NCI-H1417 (cell line): ENCODE measurements around the gene CLEC7A.

Experiments
- DNase-seq, 3 experiments: peaks; one replicate each; lab custom pipeline; 2025; lab: John Stamatoyannopoulos, UW

Gene CLEC7A

DNA sequence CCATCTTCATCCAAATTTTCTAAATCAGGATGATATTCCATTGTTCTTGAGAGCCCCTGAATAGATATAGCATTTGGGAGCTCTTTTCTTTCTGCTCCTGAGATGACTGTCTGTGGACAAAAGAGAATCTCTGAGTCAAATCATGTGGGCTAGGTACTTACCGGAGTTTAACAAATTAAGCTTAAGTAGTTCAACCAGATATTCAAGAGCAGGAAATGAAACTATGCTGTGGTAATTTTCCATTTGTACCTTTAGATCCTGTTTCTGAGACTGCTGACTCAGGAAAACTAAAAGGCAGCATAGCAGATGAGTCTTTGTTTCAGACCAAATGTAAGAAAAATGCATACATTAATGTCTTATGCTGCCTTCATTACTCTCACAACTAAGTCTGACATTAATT lies at the start of gene CLEC7A:
CLEC7A (minus strand) TSS at position 158 of the 400 bp plus-strand sequence; CDS start at position 41, 117 bp downstream.
- DNase-seq = peak in 1 of 3 experiments; percentile 8

DNA sequence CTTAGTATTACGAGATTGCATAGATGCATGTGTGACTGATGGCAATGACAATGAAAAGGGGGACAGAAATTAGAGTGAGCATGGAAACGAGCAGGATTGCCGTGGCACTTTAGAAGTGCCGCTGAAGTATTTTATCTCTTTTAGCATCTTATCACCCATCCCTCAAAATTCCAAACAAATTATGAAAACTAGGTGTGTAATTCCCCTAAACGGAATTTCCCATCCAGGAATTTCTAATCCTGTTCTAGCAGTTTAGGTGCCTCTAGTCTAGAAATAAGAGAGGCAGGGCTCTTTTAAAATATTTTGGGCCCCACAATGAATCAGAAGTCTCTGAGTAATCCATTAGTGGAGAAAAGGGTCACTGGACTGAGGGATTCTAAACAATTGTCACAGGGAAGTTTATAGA lies 49.8 kb upstream of the CLEC7A start:
- no peak for DNase-seq

DNA sequence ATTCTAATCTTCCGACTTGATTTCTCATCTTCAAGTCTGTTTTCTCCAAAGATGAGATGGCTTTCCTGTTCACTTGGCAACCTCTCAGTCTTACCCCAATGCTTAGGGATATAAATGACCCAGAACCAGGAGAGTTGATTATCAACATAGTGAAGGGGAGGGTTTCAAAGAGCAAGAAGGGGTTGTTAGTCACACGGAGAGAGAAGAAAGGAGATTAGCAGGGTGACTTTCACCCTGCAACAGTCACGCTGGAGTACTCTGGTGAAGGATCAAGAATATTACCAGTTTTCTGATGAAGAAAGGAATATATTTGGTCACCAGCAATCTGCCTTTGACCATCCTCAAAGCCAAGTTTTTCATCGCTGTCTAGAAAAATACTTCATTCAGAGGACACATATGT lies 48.8 kb upstream of the CLEC7A start, which contains the start of gene TMEM52B:
TMEM52B (plus strand) TSS at position 212 of the 400 bp plus-strand sequence. CDS start 543 bp downstream, outside the sequence.
- DNase-seq = no peak

DNA sequence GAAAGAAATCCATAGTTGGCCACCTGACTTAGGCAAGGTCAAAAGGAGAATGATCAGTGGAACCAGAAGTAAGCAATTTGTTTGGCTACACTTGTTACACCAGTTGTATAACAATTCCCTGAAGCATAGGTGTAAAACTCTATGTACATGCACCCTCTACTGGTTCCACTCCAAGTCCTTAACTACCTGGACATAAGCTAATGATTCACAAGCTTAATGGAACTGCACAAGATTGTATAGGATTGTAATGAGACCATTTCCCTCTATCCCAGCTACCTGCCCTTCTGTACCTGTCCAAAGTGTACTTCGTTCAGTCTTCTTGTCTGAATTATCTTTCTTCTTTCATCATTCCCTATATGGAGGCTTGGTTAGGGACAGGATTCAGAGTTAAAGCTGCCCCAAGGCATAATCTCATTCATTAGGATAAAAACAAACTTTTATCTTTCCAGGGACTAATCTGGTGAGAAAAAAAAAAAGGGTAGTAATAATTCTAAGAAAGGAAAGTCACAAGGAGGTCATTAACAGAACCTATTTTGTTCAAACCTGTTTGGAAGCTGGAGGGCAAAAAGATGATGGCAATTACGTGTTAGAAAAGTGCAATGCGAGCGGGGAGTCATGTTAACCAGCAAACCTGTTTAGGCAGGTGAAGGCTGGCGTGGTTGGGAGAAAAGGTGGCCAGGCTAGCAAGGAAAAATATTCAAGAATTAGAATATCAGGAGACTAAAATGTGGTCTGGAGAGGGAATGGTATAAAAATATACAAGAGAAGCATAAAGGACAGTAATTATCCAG lies 46.0 kb upstream of the CLEC7A start:
- peak in 1 of 3 experiments; percentile 49 for DNase-seq

DNA sequence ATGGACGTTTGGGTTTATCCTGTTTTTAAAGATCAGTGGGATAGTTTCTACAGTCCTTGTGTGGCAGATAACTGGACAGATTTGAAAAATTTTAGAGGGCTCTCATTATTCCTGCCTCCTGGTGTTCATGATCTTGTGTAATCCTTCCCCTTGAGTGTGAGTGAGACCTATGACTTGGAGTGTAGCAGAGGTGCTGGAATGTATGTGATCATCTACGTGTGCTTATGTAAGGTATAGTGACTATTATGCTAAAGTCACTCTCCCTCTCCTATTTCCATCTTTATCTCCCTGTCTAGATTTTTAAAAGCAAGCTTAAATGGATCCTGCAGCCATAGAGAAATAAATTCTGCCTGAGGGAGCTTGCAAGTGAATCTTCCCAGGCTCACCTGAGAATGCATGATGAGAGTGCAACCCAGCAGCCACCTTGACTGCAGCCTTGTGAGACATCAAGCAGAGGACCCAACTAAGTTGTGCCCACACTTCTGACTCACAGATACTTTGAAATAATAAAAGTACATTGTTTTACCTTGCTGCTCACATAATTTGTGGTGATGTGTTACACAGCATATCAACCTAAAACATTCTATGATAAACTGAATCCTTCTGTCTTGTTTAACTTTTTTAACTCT lies 45.1 kb upstream of the CLEC7A start:
- DNase-seq = no peak

DNA sequence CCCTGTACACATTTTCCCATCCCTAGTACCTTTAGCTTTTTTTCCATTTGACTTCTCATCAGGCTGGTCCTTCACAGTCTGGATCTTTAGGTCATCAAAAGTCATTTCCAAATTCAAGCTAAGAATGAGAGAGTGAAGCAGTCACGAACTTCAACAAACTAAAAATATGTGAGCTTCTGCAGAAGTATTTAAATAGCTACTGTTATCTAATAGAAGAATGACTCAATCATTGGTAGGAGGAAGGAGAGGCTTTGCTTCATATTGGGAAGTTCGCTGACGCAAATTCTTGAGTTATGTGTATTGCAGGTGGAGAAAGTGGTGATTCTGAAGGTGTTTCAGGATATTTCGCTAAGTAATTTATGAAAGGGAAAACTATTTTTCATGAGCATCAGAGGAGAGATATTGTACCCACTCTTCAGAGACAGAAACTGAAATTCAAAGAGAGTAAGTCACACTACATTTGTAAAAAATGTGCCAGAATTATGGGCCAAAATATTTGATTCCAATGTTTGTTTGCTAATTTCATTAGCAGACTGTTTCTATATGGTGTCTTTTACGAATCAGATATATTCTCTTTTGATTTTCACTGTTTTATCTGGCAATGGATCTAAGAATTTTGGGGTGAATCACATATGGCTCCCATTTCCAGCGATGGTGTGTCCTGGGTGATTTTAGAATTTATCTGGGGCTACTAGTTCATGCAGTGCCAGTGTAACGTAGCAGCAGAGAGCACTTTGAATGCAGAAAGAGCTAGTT lies 42.2 kb upstream of the CLEC7A start, which contains the start of gene OLR1:
OLR1 (minus strand) TSS at position 160 of the 756 bp plus-strand sequence; CDS start at position 105, 55 bp downstream.
- DNase-seq = no peak

DNA sequence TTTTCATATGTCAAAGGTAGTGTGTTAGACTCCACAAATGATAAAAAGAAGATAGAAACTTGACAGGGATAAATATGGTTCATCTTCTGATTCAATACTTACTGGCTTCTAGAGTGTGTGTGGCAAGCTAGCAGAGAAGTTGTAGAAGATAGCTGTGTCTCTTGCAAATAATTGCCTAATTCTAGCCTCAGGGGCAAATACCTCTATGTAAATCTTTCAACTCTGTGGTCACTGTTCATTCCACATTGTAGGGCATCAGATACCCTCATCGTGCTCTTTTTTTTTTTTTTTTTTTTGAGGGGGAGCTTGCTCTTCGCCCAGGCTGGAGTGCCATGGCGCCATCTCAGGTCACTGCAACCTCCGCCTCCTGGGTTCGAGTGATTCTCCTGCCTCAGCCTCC lies 40.2 kb upstream of the CLEC7A start:
- DNase-seq = no peak

DNA sequence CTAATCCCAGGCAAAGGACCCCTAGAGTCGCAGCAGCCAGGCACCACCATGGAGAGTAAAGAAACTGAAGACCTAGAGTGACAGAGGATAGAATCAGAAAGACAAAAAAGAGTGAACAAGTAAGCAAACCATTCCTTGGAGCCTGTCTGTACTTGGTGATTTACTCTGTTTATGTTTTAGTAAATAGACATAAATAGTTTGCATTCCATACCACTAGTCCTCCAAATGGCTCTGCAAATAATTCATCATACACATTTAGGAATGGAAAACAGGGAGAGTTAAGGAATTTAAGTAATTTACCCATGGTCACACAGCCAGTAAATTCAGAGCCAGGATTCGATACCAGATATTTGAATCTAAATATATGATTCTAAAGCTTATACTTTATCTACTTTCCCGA lies 39.1 kb upstream of the CLEC7A start:
- DNase-seq = no peak

DNA sequence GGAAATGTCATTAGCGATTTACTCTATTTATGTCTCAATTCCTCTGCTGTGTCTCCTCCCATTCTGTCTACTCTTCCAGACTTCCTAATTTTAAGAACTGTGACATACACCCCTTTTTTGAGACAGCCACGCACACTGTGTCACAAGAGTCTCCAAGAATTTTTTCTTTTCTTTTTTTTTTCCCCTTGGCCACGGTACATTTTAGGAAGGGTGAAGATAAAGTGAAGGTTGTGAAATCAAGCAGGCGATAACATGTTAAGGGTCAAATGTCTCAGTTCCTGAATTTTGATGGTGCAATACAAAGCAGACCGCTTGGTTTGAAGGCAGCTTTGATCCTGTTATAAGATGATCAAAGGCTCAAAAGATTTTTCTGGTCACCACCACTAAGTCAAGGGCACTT lies 37.6 kb upstream of the CLEC7A start:
- no peak for DNase-seq

DNA sequence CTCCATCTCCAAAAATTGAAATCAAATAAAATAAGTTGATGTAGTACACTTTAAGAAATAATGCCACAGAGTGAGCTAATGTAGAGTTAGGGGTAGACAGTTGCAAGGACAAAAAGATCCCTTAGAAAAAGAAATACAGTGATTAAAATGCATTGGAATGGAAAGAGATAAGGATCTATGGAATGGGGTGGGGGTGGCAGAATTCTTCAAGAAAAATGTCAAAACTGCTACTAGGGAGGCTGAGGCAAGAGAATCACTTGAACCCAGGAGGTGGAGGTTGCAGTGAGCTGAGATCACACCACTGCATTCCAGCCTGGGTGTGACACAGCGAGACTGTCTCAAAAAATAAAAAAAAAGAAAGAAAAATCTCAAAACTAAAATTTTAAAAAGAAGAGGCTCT lies 35.4 kb upstream of the CLEC7A start:
- DNase-seq = no peak

DNA sequence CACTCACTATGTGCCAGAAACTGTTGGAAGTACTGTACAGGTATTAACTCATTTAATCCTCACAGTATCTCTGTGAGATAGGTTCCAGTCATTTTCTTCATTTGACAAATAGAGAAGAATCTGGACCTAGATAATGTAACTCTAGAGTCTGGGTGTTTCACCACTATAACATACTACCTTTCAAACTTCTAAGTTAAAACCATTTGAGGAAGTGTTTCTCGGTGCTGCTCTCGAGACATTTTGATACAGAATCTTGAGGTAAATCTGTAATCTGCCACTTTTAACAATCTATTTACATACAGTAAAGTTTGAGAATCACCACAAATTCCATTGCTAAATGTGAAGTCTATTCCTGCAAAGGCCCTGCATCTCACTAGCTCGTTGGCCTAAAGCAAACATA lies 33.1 kb upstream of the CLEC7A start:
- no peak for DNase-seq

DNA sequence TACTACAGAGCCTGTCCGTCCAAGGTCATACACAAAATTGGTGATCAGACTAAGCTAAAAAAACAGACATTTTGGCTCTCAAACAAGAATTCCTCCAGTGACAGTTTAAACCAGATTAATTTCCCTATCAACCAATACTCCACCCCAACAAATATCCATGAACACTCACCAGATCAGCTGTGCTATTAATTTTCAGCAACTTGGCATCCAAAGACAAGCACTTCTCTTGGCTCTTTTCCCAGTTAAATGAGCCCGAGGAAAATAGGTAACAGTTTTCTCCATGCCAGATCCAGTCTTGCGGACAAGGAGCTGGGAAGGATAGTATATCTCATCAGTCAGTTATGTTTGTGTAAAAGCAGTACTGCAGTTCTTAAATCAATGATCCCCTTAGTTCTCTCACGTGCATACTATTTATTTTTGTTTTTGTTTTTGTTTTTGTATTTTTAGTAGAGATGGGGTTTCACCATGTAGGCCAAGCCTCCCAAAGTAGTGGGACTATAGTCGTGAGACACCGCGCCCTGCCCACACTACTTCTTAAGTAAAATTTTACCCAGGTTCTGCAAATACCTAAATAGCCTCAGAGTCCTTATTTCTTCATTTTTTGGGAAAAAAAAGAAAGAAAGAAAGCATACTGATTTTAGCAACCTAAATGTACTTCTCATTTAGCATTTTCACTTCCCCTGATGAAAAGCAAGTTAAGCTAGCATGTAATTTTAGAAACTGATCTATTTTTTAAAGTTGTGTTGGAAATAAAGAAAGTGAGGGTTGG lies 30.8 kb upstream of the CLEC7A start:
- DNase-seq = no peak

DNA sequence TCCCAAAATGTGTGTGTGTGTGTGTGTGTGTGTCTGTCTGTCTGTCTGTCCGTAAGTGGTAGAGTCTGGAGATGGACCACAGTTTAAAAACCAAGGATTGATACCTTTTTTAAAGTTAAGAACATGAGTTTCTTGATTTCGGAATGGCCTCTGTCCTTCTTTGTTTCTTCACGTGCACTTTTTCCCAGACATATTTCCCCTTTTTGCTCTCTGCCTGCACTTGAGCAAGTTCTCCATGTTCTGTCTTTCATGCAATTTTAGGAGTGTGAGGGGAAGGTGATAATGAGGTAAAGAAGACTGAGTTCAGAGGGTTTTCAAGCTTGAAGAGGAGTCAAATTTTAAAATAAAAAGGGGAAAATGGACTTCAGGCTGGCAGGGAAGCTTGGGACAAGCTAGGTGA lies 29.3 kb upstream of the CLEC7A start:
- DNase-seq = no peak

DNA sequence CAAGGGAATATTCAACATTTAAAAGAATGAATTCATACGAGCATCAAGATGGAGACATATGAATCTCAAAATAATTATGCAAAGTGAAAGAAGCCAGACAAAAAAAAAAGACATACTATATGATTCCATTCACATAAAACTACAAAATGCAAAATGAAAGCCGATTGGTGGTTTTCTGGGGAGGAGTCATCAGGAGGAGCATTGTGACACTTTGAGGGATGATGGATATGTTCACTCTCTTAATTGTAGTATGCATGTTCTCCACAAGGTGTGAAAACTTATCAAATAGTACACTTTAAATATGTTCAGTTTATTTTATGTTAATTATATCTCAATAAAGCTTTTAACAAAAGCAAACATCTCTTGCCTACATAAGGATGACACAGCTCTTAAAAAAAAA lies 28.4 kb upstream of the CLEC7A start:
- no peak for DNase-seq

DNA sequence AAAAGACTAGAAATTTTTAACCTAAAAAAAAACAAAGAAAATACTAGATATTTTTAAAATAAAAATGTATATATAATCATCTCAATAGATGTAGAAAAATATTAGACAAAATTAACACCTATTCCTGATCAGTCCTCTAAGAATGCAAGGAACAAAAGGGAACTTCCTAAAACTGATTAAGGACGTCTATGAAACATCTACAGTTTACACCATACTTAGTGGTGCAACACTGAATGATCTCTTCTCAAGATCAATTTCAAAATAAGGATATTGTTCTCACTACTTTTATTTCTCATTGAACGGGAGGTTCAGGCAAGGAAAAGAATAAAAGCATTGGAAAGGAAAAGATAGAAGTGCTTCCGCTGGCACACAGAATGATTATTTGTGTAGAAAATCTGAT lies 26.0 kb upstream of the CLEC7A start:
- no peak for DNase-seq

DNA sequence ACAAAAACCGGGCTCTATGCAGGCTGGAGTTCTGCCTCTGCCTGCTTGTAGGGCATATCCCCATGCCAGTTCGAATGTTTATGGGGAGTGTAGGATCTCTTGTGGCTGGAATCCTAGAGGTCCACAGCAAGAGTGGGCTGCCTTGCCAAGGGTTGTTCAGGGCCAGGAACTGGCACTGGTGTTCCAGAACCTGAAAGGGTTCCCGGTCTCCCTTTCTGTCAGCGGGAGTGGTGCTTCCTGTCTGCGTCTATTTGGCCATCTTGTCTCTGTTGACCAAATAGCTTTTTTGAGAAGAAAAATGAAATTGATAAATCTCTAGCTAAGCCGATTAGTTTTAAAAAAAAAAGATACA lies 24.1 kb upstream of the CLEC7A start:
- no peak for DNase-seq

DNA sequence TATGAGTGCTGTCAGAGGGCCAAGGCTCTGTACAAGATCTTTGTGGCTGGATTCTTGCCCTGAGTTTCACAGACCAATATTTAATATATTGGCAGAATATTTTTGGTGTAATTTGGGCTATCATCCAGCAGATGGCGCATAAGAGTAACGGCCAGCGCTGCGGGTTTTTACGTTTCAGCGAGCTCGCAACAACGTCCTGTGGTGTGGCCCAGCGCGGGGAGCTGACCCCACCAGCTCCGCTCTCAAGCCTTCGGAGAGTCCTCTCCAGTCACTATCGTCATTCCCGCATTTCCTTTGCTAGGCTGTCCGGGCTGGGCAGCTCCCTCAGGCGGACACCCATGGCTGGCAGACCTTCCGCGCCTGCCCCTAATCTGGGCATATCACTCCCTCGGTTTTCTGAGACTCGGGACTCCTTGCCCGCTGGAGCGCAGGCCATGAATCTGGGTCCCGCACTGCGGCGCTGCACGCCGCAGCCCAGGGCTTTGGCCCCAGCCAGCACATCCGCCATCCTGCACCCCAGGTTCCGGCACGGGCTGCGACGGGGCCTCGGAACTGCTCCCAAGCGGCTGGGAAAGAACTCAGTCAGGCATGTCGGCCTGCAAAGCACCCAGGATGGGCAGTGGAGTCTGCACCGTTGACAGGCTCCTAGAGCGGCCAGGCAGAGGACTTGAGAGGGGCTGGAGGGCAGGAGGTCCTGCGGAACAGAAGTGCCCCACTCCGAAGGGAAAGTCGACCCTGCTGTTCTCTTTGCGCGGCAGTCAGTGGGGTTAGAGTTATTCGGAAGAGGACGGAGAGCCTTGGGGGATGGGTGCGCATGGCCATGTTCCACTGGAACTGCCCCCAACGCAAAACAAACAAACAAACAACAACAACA lies 23.5 kb upstream of the CLEC7A start:
- peak; percentile 56 to 86 (median 85) for DNase-seq

DNA sequence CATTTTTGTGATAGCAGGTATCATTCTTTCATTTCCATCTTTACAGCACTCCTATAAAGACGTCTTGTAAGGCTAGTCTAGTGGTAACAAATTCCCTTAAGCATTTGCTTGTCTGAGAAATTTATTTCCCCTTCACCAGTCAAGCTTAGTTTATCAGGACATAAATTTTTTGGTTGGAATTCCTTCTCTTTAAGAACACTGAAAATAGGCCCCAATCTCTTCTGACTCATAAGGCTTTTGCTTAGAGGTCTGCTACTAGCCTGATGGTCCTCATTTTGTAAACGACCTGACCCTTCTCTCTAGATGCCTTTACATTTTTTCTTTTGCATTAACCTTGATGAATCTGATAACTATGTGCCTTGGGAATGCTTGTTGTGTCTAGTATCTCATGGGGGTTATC lies 21.6 kb upstream of the CLEC7A start:
- no peak for DNase-seq

DNA sequence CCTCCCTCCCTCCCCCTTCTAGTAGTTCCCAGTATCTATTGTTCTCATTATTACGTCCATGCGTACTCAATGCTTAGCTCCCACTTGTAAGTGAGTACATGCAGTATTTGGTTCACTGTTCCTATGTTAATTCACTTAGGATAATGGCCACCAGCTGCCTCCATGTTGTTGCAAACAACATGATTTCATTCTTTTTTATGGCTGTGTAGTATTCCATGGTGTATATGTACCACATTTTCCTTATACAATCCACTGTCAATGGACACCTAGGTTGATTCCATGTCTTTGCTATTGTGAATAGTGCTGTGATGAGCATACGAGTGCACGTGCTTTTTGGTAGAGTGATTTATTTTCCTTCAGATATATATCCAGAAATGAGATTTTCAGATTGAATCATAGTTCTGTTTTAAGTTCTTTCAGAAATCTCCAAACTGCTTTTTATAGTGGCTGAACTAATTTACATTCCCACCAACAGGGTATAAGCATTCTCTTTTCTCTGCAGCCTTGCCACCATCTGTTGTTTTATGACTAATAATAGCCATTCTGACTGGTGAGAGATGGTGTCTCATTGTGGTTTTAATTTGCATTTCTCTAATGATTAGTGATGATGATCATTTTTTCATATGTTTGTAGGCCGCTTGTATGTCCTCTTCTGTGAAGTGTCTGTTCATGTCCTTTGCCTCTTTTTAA lies 17.9 kb upstream of the CLEC7A start:
- DNase-seq = no peak

DNA sequence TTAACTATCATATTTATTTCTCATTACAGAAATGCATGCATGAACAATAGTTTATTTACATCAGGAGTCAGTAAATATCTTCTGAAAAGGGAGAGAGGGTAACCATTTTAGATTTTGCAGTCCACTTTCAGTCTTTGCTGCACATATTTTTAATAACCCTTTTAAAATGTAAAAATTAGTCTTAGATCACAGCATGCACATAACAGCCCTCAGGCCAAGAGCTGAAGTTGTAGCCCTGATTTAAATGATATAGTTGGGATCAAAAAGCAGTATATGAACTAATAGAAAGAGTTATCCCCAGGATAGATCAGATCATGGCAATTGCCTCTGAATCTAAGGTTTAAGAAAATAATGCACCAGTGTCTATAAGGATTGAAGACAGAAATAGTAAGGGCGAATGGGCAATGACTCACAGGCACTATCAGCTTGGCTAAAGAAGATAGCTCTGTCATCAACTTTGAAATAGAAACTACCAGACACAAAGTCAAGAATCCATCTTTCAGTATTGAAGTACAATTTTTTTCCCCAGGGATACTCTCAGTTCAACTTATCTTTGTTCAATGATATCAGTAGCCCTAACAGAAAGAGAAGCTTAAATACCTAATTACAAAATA lies 13.1 kb upstream of the CLEC7A start:
- no peak for DNase-seq
